HG02852 (cell line): ENCODE measurements around the gene DIAPH2.

Experiments used
- ATAC-seq: cut with Tn5 transposase; IDR thresholded peaks from one replicate; pipeline ENCODE4 v1.9.1; 2021; ENCODE audit warnings: mild to moderate bottlenecking, moderate library complexity; ENCODE audit not compliant: unreplicated experiment

DIAPH2 gene

GRCh38 chrX:97629597-97629985 is 944.9 kb downstream of the DIAPH2 start:
- ATAC-seq = no peak

- ATAC-seq = no peak
These were observed 949.2 kb downstream of the DIAPH2 start for GRCh38 chrX:97633798-97634197.

GRCh38 chrX:97636473-97637140 is 952.0 kb downstream of the DIAPH2 start:
- no peak for ATAC-seq

- no peak for ATAC-seq
These were observed 952.6 kb downstream of the DIAPH2 start for GRCh38 chrX:97637289-97637688.

- no peak for ATAC-seq
These were observed 954.0 kb downstream of the DIAPH2 start for GRCh38 chrX:97638621-97639020.

GRCh38 chrX:97639526-97639925 is 954.9 kb downstream of the DIAPH2 start:
- no peak for ATAC-seq
